Skin of body (tissue), 2 donors: Measurements from ENCODE around the gene SNPH. TPM values are rescaled to one million over a fixed set of nuclear protein-coding genes. Genes with fewer than 3 reads are reported as not detected.
A peak's percentile ranks its signal among the peaks of the same experiment; 100 is the strongest.

Source experiments
- DNase-seq: peaks from one replicate; lab custom pipeline; 2025; lab: John Stamatoyannopoulos, UW
- total RNA-seq: library from RNA; depleted of rRNA; stranded (reverse); fragments of >200 nt; gene quantifications from one replicate; pipeline ENCODE4 v1.2.3, GENCODE V29; 2014

The SNPH gene
- total RNA-seq, 1 donor from 2014 or later = 1.2 TPM

GRCh38 chr20:1306316-1307135 lies 40.4 kb downstream of the SNPH start:
- no peak for DNase-seq

- DNase-seq = no peak
Measured at GRCh38 chr20:1307171-1307570, 41.1 kb downstream of the SNPH start.

- no peak for DNase-seq
Measured at GRCh38 chr20:1307571-1307971, 41.5 kb downstream of the SNPH start.

GRCh38 chr20:1308067-1308701 lies 42.1 kb downstream of the SNPH start:
- DNase-seq = no peak

- DNase-seq = no peak
Measured at GRCh38 chr20:1308702-1309095, 42.6 kb downstream of the SNPH start.

- no peak for DNase-seq
Measured at GRCh38 chr20:1309439-1309847, 43.3 kb downstream of the SNPH start.

GRCh38 chr20:1310071-1310470 lies 44.0 kb downstream of the SNPH start:
- DNase-seq = no peak

- DNase-seq = no peak
Measured at GRCh38 chr20:1310506-1311190, 44.6 kb downstream of the SNPH start.

GRCh38 chr20:1312308-1312707 lies 46.2 kb downstream of the SNPH start:
- DNase-seq = no peak

- DNase-seq = no peak
Measured at GRCh38 chr20:1312904-1313235, 46.8 kb downstream of the SNPH start.

GRCh38 chr20:1313236-1313964 lies 47.3 kb downstream of the SNPH start:
- peak; percentile 70 for DNase-seq

GRCh38 chr20:1315804-1316203 lies 49.7 kb downstream of the SNPH start:
- no peak for DNase-seq

GRCh38 chr20:1317545-1318255 lies 51.6 kb downstream of the SNPH start:
- no peak for DNase-seq

GRCh38 chr20:1319051-1319450 lies 53.0 kb downstream of the SNPH start:
- no peak for DNase-seq

- no peak for DNase-seq
Measured at GRCh38 chr20:1319462-1319861, 53.4 kb downstream of the SNPH start.

GRCh38 chr20:1320016-1320415 lies 53.9 kb downstream of the SNPH start:
- no peak for DNase-seq

- no peak for DNase-seq
Measured at GRCh38 chr20:1320902-1321653, 55.0 kb downstream of the SNPH start.

- no peak for DNase-seq
Measured at GRCh38 chr20:1321654-1321939, 55.5 kb downstream of the SNPH start.

- peak; percentile 56 for DNase-seq
Measured at GRCh38 chr20:1322511-1323245, 56.6 kb downstream of the SNPH start.

GRCh38 chr20:1323256-1323655 lies 57.2 kb downstream of the SNPH start:
- no peak for DNase-seq
